HG03175 (cell line): ENCODE data around the gene TRAK1.
A peak's percentile ranks its signal among the peaks of the same experiment; 100 is the strongest.

Experiments
- ATAC-seq: cut with Tn5 transposase; IDR thresholded peaks from one replicate; pipeline ENCODE4 v1.9.1; 2021; ENCODE audit warnings: mild to moderate bottlenecking, moderate library complexity; ENCODE audit not compliant: unreplicated experiment

Gene TRAK1

DNA sequence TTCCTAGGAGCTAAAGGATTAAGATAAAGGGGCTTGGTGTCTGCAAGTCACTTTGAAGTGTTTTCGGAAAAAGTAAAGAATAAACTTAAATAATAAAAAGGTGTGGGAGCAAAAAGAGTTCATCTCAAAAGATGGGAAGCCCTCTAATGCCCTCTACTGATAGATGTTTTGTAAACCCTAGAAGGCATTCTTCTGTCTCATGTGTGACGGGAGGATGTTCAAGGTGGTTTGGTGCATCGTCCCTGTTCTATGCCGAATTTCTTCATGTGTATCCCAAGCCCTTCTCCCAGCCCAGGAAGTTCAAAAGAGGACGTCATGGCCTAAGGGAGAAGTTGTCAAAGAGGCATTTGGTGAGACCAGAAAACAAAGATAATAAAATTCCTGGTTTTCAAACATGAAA is 137.6 kb downstream of the TRAK1 start:
- ATAC-seq = no peak

DNA sequence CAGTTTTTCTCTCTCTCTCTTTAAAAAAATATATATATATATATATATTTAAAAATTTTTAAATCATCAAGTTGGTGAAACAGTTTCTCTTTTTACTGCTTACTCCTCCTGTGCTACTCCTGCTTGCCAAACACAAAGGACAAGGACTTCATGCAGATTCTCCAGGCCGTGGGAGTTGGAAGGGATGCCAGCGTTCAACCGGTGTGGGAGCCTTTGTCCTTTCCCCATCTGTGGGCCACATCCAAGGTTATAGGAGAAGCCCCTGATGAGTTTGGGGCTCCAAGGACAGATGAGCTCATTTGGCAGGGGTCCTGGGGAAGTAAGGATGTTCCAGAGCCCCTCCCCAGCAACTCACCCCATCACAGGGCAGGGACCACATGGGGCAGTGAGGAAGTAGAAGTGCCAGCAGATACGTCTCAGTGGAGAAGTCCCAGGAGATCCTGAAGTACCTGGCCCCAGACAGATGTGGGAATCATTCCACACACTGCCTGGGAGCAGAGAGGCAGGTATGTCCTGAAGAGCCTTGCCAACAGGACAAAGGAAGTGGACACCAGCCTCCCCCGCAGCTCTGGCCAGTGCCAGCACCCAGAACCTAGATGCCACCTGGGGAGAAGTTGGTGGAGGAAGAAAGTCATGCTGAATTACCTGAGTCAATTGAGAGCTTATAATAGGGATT is 138.2 kb downstream of the TRAK1 start:
- ATAC-seq = no peak

DNA sequence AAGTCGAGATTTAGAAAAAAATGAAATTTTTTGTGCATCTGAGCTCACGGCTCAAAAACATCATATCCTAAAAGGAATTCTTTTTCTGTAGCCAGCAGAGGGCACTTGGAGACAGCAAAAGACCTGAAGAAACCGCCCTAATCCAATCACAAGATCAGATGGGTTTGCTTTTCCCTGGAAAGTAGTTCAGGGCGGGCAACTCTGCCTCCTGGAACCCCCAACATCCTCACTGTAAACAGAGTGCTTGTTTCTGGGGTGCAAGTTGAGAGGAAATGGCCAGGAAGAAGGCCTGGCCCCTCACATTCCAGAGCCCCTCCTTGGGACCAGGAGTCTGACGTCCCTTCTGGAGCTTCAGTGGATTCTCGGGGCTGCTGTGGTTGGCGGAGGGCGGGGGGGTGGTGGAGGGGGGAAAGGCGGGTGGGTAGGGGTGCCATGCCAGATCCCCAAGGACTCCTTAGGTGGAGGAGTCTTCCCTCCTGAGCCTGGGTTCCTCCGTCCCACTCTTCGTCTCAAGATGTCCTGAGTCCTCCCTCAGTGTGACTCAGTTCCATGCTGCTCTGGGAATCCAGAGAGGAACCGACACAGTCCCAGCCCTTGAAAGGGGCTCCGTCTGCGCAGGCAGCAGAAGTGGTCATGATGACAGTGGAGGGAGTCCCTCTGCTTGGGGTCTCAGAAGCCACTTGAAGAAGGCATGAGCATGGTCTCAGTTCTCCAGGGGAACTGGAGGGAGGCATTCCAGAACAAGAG is 139.0 kb downstream of the TRAK1 start:
- ATAC-seq = no peak

DNA sequence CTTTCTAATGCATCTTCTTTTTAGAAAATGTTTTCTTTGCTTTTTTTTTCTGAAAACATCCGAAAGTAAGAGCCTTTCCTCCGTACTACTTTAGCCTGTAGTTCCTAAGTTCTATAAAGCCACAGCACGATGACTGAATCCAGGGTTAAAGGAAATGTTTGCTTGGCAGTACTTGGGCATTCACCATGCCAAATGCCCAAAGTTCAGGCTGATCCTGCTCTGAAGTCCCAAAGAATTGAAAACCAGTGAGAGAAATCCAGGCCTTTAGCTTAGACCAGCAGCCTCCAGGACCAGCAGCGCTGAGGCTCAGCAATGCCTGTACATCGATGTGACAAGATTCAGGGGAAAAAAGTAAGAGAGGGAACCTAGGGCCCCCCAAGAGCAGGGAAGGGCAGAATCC is 139.7 kb downstream of the TRAK1 start:
- ATAC-seq = no peak

DNA sequence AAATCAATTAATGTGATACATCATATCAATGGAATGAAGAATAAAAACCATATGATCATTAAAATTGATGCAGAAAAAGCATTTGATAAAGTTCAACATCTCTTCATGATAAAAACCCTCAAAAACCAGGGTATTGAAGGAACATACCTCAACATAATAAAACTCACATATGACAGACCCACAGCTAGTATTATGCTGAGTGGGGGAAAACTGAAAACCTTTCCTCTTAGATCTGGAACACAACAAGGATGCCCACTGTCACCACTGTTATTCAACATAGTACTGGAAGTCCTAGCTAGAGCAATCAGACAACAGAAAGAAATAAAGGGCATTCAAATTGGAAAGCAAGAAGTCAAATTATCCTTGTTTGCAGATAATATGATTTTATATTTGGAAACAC is 144.4 kb downstream of the TRAK1 start:
- no peak for ATAC-seq

DNA sequence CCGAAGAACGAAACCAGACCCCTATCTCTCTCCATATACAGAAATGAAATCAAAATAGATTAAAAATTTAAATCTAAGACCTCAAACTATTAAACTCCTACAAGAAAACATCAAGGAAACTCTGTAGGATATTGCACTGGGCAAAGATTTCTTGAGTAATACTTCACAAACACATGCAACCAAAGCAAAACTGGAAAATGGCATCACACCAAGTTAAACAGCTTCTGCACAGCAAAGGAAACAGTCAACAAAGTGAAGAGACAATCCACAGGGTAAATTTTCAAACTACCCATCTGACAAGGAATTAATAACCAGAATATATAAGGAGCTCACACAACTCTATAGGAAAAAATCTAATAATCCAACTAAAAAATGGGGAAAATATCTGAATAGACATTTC is 145.5 kb downstream of the TRAK1 start:
- ATAC-seq = no peak

DNA sequence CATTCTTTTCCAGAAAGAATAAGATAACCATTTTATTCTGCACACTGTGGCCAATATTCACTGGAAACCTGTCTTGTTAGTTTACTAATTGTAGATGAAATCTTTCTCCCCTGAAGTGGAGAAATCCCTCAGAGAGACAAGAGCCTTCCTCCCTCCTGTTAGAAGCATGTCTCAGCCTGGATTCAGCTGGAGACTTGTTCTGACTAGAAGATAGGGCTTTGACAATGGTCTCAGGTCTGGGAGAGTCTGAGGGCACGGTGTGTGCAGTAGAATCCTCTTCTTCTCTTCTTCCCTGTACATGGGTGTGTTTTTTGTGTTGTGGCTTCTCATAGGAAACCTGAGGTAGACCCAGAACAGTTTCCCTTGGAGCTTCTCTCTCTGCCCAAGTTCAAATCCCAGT is 154.9 kb downstream of the TRAK1 start:
- no peak for ATAC-seq

DNA sequence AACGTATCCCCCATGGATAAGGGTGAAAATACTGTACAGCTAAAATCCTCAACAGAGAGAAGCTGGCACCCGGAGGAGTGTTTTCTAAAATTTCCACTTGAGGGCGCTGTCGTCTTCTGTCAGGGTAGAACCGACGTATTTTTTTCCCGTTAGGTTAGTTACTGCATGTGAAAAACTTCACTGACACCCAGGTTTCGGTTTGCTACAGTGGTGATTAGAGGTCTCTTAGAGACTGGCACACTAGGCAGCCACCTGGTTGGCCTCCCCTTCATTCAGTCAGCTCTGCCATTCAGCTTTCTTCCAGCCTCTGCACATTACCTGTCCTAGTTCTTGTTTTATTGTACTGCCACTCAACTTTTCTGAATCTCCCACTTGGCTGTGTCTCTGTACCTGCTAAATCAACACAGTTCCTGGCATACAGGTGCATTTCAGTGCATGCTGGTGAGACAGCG is 156.4 kb downstream of the TRAK1 start:
- ATAC-seq = peak; percentile 58

DNA sequence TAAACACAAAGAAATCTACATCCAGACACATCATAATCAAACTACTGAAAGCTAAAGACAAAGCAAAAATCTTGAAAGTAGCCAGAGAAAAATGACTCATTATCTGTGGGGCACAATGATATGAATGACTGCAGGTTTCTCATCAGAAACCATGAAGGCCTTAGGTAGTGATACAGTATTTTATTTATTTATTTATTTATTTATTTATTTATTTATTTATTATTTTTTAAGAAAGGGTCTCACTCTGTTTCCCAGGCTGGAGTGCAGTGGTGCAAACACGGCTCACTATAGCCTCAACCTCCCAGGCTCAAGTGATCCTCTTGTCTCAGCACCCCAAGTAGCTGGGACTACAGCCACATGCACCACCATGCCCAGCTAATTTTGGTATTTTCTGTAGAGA is 159.6 kb downstream of the TRAK1 start:
- ATAC-seq = no peak

DNA sequence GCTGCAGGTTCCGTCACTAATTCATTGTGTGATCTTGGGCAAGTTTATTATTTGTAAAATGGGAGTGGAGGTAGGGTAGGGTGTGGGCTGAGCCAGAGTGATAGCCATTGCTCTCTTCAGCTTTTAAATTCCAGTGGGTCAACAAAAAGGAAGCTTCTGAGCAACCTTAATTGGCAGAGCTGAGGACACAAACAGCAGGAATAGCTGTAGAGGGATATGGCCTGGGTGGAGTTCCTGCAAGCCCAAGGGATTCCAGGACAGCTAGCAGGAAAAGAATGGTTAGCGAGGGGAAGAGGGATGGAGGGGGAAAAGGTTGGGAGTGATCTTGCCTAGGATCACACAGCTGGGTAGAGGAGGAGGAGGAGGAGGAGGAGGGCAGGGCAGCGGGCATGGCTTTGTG is 163.4 kb downstream of the TRAK1 start:
- ATAC-seq = no peak

DNA sequence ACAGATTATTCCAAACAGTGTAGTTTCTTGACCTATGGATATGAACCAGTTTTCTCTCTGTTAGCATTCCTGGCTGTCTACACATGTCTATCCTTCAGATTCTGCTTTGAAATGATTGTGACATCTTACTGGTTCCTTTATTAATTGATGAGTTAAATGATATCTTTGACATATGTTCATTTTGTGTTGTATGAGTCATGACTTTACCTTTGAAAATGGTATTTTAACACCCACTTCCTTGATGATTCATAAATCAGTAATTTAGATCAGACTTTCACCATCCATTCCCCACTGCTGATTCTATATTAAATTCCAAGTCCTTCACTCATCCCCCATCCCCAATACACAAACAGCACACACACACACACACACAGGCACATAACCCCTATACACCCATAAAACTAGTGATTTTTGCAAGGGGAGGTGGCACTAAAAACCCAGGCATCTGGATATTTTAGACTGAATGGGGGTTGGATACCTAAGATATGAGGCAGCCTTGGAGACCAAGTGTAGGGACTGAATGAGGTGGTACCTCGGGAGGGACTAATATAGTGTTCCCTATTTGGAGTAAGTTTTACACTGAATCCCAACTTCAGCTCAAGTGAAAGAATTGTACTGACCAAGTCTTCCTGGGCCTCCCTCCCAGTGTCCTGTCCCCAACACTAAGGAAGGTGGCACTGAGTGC is 165.1 kb downstream of the TRAK1 start:
- ATAC-seq = no peak

DNA sequence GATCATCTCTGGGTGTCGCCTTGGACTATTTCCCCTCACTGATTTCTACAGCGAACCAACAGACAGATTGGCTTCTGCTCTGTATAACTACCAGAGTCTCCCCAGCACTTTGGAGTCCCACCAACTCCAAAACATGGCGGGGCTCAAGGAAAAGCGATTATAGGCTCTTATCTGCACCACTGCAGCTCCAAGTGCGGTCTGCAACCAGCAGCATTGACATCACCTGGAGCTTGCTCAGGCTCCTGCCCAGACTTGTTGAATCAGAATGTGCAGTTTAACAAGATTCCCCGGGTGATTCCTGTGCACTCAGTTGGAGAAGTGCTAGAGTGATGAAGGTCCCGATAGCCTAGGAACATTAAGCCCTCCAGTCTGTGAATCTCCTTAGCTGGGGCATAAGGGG is 165.8 kb downstream of the TRAK1 start:
- no peak for ATAC-seq

DNA sequence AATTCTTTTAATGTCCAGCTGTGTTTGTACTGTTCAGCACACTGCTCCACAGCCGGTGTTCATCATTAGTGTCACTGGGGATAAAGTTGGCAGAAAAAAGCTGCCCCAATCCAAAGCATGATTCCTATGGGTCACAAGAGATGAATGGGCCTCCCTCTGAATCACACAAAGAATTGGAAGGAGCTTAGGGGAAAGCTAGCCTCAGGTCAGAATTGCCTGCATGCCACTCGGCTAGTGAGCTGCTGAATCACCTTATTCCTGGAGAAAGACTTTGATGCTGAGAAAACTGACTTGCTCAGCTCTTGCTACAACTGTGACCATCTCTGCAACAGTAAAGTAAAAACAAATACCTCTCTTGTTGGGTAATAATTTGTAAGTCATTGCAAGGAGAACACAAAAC is 171.4 kb downstream of the TRAK1 start:
- ATAC-seq = no peak

DNA sequence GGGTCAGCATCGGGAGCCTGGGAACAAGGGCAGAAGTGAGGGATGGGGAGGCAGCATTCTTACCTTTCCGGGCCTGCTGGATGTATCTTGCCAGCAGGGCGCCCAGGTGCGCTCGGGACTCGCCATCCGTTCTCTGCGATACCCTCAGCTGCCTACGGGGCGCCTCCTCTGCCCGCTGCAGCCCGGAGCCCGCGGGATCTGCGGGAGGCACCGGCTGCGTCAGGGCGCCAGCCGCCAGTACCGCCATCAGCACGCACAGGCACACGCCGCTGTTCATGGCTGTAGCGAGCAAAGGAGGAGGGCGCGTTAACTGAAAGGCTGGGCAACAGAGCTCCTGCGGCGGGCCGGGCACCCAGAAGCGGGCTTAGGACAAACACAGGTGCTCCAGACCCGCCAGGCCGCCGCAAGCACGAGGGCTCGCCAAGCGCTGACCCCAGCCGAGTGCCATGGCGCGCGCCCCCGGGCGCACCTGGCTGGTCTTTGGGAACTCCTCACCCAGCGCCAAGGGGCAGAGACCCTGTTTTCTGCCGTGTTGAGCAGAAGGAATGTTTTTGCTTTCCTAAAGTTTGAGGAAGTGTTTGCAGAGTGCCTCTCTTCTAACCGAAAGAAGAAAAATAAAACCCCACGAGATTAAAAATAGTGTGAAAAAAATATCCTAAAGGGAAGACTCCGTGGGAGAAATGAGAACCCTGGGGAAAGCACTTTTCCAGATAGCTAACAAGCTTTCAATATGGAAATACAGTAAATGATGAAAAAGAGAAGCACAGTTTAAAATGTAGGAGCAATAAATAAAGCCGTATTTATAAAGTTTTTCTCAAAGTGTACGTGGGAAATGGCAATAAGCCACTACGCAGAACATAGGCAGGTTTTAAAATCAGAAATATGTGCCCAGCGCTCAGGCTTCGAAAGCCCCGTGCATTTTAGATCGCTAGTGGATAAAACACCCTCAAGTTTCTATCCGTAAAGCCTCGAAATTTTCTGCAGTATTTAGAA is 172.5 kb downstream of the TRAK1 start:
- no peak for ATAC-seq

DNA sequence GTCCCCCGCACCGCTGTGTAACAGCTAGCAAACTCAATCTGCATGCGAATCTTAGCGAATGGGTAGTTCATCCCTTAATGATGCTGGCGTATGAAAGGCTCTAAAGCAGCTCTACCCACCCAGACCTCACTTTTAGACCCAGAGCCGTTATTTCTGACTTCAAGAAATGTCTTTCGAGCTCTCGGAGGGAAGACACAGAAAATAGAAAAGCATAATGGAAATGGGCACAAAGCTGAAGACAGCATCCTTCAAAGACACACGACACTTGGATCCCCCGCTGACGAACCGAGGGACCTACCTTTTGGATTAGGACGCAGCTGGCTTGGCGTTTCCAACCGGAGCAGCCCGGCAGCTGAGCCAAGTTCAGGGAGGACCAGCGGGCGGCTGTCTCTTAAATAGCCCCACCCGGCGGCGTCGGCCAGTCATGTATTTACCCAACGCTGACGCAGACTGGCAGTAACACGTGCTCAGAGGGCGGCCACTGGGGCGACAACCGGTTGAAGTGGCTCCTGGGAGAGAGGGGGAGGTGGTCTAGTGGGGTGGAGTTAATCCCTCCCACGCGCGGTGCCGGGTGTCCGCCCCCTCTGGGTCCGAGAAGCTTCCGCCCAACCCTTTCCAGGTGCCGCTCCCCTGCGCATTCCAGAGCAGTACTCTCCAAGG is 173.4 kb downstream of the TRAK1 start:
- ATAC-seq = no peak

DNA sequence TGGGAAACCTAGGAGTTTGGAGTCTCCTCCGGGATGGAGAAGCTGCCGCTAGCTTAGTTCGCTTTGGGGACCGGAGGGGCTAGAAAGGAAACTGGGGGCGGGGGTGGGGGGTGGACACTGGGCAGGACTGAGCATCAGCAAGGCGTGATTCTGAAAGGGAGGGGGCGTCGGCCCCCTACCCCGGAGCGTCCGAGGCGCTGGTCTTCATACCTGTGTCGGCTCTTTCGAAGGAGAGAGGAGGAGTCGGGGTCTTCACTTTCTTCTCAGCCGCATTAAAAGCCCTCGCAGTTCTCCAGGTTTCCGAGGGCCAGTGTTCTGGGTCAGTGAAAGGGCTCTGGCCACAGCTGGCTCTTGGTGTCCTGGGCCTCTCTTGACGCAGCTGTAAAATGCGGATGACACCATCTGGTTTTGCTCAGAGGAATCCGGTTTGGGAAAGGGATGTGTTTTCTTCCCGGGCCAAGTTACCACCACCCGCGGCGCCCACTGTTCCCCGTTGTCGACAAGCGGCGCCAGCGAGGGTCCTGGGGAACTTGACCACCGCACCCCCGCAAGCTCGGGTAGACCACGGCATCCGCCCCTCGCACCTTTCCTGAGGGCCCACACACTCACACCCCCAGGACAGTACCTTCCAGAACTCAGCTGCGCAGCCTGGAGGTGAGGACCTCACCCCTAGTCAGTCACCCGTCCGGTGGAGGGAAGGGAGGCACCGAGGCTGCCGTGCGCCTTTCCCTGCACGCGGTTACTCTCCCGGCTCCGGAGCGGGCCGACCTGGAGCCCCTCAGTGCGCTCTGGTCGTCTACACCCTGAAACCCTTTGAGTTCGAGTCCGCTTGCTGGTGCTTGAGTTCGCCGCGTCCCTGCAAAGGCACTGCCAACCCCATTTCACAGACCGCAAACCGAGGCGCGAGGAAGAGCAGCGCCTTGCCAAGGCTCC is 174.2 kb downstream of the TRAK1 start:
- no peak for ATAC-seq

DNA sequence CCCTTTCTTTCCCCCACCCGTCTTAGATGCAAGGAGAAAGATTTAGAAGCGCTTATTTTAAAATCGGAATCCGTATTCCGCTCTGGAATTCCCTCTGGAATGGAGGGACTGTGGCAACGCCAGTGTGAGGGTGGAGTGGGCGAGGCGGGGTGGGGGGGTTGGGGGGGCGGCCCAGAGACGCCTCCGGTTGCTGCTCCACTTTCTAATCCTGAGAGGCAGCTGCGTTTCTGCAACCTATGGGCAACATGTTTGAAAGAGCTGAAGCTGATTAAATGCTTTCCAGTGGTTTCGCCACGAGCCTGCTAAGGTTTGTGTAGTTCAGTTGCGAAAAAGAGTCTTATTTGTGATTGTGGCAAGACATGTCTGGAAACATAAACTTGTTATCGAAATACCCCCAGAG is 174.9 kb downstream of the TRAK1 start, which contains the start of gene CCK:
Gene CCK (minus strand): TSS at position 101 of the 400 bp plus-strand sequence. CDS start 2,555 bp downstream, outside the sequence.
- ATAC-seq = no peak

DNA sequence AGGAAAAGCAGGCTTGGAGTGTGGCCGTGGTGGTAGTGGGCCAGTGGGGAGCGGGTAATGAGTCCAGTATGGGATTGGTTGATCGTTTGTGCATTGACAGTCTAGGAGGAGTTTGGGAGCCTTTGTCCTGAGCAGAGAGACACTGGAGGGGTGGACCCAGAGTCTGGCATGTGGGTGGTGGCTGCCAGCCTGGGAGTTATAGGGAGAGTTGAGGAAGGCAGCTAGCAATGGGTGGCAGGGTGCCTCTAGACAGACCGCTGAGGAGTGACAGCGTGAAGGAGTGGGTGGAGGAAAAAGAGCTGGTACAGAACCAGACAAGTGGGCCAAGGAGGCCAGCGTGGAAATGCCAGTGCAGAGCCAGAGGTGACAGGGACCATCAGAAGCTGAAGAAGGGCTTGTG is 176.7 kb downstream of the TRAK1 start:
- ATAC-seq = no peak

DNA sequence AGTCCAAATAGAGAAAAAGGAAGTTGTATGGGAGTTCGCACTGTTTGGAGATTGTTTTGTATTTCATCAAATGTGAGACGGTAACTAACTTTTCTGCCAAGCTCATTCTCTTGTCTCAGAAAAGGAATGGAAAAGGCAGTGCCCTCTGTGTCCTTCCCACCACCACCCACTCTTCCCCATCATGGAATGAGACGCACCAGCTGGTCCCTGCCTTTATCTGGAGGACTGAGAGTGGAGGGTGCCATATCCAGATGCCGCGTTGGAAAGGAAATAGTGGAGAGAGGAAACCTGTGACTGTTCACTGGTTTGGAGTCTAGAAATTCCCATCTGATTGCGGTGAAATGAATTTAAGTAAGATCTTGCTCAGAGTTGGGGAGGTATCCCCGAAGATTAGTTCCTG is 178.5 kb downstream of the TRAK1 start:
- ATAC-seq = no peak
